SH-SY5Y (cell line): ENCODE measurements around the gene MICAL3.

Source experiments
- GATA2 ChIP-seq: IDR thresholded peaks from 2 replicates; pipeline ENCODE4 v1.6.1; 2011; ENCODE audit warnings: mild to moderate bottlenecking, low read depth, low read length
- GATA3 ChIP-seq: IDR thresholded peaks from 2 replicates; pipeline ENCODE4 v1.6.1; 2011; ENCODE audit warnings: low read depth, mild to moderate bottlenecking, low read length, moderate library complexity

DNA sequence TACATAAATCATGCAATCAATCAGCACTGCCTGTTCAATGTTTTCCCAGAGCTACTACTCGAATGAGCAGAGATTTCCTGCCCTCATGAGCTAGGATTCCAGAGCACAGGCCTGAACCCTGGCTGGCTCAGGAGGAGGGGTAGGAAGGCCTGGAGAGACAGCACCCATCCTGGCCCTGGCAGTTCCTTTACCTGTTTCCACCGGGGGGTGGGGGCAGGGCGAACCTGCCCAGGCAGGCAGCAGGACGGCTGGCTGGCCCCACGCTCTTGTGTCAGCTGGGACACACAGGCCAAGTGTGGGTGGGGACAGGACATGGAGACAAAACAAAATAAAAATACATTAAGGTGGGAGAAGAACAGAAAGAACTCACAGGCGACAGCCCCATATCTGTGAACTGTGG, 140.3 kb downstream of the MICAL3 start:
- TF ChIP-seq GATA3 (no peak), GATA2 (no peak)
